OCI-LY7 (cell line): ENCODE data around the gene DDA1. TPM values are rescaled to one million over a fixed set of nuclear protein-coding genes. Genes with fewer than 3 reads are reported as not detected.
A peak's percentile ranks its signal among the peaks of the same experiment; 100 is the strongest.

ENCODE experiments used
- BruUV-seq: library from RNA; stranded (reverse); fragments of 400-500 nt; replicated peaks from 2 replicates; lab custom pipeline; 2021; lab: Mats Ljungman, UMichigan
- CTCF ChIA-PET: fragments of 300-600 bp; sonication (Branson Sonifier 250); formaldehyde crosslinking; loops from one replicate; lab custom pipeline; 2022; ENCODE audit warnings: antibody characterized with exemption; ENCODE audit not compliant: unreplicated experiment; lab: Charles Lee
- POLR2A ChIA-PET: fragments of 300-600 bp; sonication (Branson Sonifier 250); formaldehyde crosslinking; loops from one replicate; lab custom pipeline; 2022; ENCODE audit warnings: antibody characterized with exemption; lab: Charles Lee
- DNase-seq: peaks from one replicate; pipeline ENCODE4 v3.0.0-alpha.2; 2015; ENCODE audit warnings: low spot score
- H2AFZ ChIP-seq: fragments of 200-600 bp; sonication (generic), shearing (Covaris generic); 2 replicates; pipeline ENCODE4 v1.6.1; 2014; ENCODE audit warnings: mild to moderate bottlenecking, antibody characterized with exemption, low read length, moderate library complexity
- H3K27ac ChIP-seq: fragments of 200-600 bp; sonication (generic); 2 replicates; pipeline ENCODE4 v1.5.1; 2014; ENCODE audit warnings: mixed run types, low read depth, mild to moderate bottlenecking, moderate library complexity, low read length, inconsistent platforms; ENCODE audit not compliant: poor library complexity, severe bottlenecking
- H3K36me3 ChIP-seq: fragments of 200-600 bp; sonication (generic); 2 replicates; pipeline ENCODE4 v1.6.1; 2014; ENCODE audit warnings: mild to moderate bottlenecking, antibody characterized with exemption, low read length, moderate library complexity, mixed read lengths; ENCODE audit not compliant: insufficient read depth
- H3K4me1 ChIP-seq: fragments of 200-600 bp; sonication (generic); 2 replicates; pipeline ENCODE4 v1.5.1; 2014; ENCODE audit warnings: mild to moderate bottlenecking, low read length; ENCODE audit not compliant: insufficient read depth, poor library complexity, severe bottlenecking
- H3K4me2 ChIP-seq: fragments of 200-600 bp; sonication (generic); 2 replicates; pipeline ENCODE4 v1.6.1; 2014; ENCODE audit warnings: mild to moderate bottlenecking, low read length
- H3K4me3 ChIP-seq: fragments of 200-600 bp; sonication (generic); 2 replicates; pipeline ENCODE4 v1.5.1; 2014; ENCODE audit warnings: mild to moderate bottlenecking, low read depth, low read length; ENCODE audit not compliant: poor library complexity, severe bottlenecking
- H3K79me2 ChIP-seq: fragments of 200-600 bp; sonication (generic); 2 replicates; pipeline ENCODE4 v1.6.1; 2016; ENCODE audit warnings: low read depth, mild to moderate bottlenecking, low read length, moderate library complexity, mixed read lengths; ENCODE audit not compliant: insufficient read depth
- H3K9me2 ChIP-seq: fragments of 200-600 bp; sonication (generic); 2 replicates; pipeline ENCODE4 v1.6.1; 2016; ENCODE audit warnings: mild to moderate bottlenecking, low read length, mixed read lengths; ENCODE audit not compliant: insufficient read depth
- H3K9me3 ChIP-seq: fragments of 200-600 bp; sonication (generic); 2 replicates; pipeline ENCODE4 v1.6.1; 2014; ENCODE audit warnings: mild to moderate bottlenecking, mixed run types, low read length, mixed read lengths
- H4K20me1 ChIP-seq: fragments of 200-600 bp; sonication (generic); 2 replicates; pipeline ENCODE4 v1.6.1; 2014; ENCODE audit warnings: mild to moderate bottlenecking, antibody characterized with exemption, low read length, moderate library complexity, mixed read lengths; ENCODE audit not compliant: insufficient read depth
- CTCF ChIP-seq: fragments of 200-600 bp; sonication (generic); conservative IDR thresholded peaks from 2 replicates; pipeline ENCODE4 v1.5.1; 2014; ENCODE audit warnings: mild to moderate bottlenecking, antibody characterized with exemption, low read length, moderate library complexity, mixed read lengths
- EZH2phosphoT487 ChIP-seq: fragments of 200-600 bp; sonication (generic); IDR thresholded peaks from 2 replicates; pipeline ENCODE4 v1.6.1; 2018; ENCODE audit warnings: low read depth, borderline replicate concordance, mild to moderate bottlenecking, mixed run types, antibody characterized with exemption, low read length, moderate library complexity, mixed read lengths
- intact Hi-C: fragments of 100-400 bp; cut with micrococcal nuclease; formaldehyde crosslinking; loops from one replicate; pipeline ENCODE4 v1.10.0; 2022; ENCODE audit not compliant: unreplicated experiment
- total RNA-seq, 2 experiments: library from RNA; depleted of rRNA in 1 of 2; stranded (reverse); fragments of >200 nt in 1 of 2; shearing (Covaris generic) in 1 of 2; gene quantifications; 2 replicates each; pipeline ENCODE4 v1.2.3, GENCODE V29; 2014 to 2022

DDA1 gene
- total RNA-seq, 2 experiments from 2014 or later = 36.6 to 48.8 TPM

- H3K79me2 ChIP-seq = peaks cover 16% of the 10 kb centered on the region
- H3K9me3 ChIP-seq = no peaks in the 10 kb centered on the region
- peak overlapping the region; percentile 4; the same call in 1 of the 2 replicates for H2AFZ ChIP-seq
- 0 out of 2 replicates have a peak, but pooled peaks cover 5% of the 10 kb centered on the region for H3K36me3 ChIP-seq
- peak overlapping the region; percentile 90 for H3K27ac ChIP-seq
- intact Hi-C loops = loop anchor here (1.0 to 5.0 kb wide), 2 partner anchors 13 to 447 kb away; partner anchors contain the start of gene FCHO1
- peak overlapping the region; percentile 19 for H3K4me3 ChIP-seq
- no peak for DNase-seq
- peaks cover 43% of the 10 kb centered on the region for H3K4me1 ChIP-seq
- CTCF ChIA-PET = interaction anchor here (0.6 to 1.2 kb wide), 6 partner anchors 11 to 1127 kb away, joined by 3 to 4 read pairs (median 3); partner anchors contain the start of gene USHBP1
- no TSS peak for BruUV-seq
- H4K20me1 ChIP-seq = 0 out of 2 replicates have a peak, but pooled peaks cover under 1% of the 10 kb centered on the region
- TF ChIP-seq CTCF (no peak), EZH2phosphoT487 (no peak)
- POLR2A ChIA-PET = interaction anchor here (0.8 to 1.1 kb wide), 3 partner anchors 28 to 100 kb away, joined by 4 to 8 read pairs (median 6); partner anchors contain the start of gene BST2
- peak overlapping the region; percentile 54 for H3K4me2 ChIP-seq
- no peaks in the 10 kb centered on the region for H3K9me2 ChIP-seq
Measured at GRCh38 chr19:17305216-17305516, 4.2 kb upstream of the DDA1 start.

DNA sequence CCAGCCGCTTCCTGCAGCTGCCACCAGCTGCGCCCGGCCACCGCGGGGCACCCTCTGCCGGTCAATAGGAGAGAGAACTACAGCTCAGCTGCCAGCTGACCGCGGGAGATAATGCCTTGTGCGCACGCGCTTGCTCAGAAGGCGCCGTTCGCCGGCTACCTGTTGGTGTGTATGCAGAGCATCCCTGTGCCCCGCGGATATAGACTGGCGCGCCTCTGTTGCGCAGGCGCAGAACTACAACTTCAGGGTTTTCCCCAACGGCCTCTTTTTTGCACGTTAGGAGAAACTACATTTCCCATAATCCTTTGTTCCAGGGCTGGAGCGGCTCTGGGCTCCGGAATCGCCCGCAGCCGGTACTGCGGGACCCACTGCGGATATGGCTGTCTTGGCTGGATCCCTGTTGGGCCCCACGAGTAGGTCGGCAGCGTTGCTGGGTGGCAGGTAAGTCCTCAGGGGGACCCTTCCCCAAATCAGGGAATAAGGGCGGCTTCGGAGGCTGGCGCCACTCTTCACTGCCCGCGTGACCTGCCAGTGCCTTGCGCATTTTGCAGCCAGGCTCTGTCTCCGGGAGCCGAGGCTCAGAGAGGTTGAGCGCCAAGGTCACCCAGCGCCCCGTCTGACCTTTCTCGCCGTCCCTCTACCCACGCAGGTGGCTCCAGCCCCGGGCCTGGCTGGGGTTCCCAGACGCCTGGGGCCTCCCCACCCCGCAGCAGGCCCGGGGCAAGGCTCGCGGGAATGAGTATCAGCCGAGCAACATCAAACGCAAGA, 3.7 kb upstream of the DDA1 start, which contains the start of gene MRPL34:
TSS of gene MRPL34 (plus strand) at position 356 of the 768 bp plus-strand sequence. CDS start at position 377, 21 bp downstream.
- POLR2A ChIA-PET = interaction anchor here (0.6 to 1.1 kb wide), 7 partner anchors 13 to 113 kb away, joined by 3 to 8 read pairs (median 5); partner anchors contain the start of gene BST2
- Histone ChIP-seq H3K4me2 (peak within 1 kb of the TSS; percentile 76), H3K27ac (peak within 1 kb of the TSS; percentile 90), H3K9me2 (no peaks in the 10 kb centered on the region), H3K4me3 (peak within 1 kb of the TSS; percentile 89), H3K9me3 (no peaks in the 10 kb centered on the region), H4K20me1 (0 out of 2 replicates have a peak, but pooled peaks cover 5% of the 10 kb centered on the region), H2AFZ (peak within 1 kb of the TSS; percentile 50), H3K36me3 (0 out of 2 replicates have a peak, but pooled peaks cover 5% of the 10 kb centered on the region), H3K4me1 (peaks cover 49% of the 10 kb centered on the region), H3K79me2 (peaks cover 21% of the 10 kb centered on the region)
- no TSS peak for BruUV-seq
- CTCF ChIA-PET = interaction anchor here (0.6 to 1.2 kb wide), 6 partner anchors 12 to 1127 kb away, joined by 3 to 4 read pairs (median 3); partner anchors contain the start of gene USHBP1
- DNase-seq = peak; percentile 100
- TF ChIP-seq CTCF (peak; percentile 84), EZH2phosphoT487 (no peak)
- intact Hi-C loops = loop anchor here (1.0 to 5.0 kb wide), 2 partner anchors 13 to 447 kb away; partner anchors contain the start of gene FCHO1
